Esophagus muscularis mucosa (tissue), 4 donors: ENCODE data around the gene TWIST1. TPM values are rescaled to one million over a fixed set of nuclear protein-coding genes. Genes with fewer than 3 reads are reported as not detected.

Experiments used
- DNase-seq: peaks from one replicate; pipeline ENCODE4 v3.0.0-alpha.2; 2017; ENCODE audit errors: extremely low spot score
- H3K27ac ChIP-seq, 4 donors: fragments of 200-600 bp; sonication (generic); replicated peaks in 1 of 4; 1 replicate in 3 of 4; 2 replicates in 1 of 4; pipeline ENCODE4 v1.5.1; 2016 to 2019; ENCODE audit warnings: mild to moderate bottlenecking in 1 of 4
- H3K27me3 ChIP-seq, 4 donors: fragments of 200-600 bp; sonication (generic); one replicate each; pipeline versions ENCODE4 v1.5.1 to v1.6.0; 2016 to 2019
- H3K36me3 ChIP-seq, 4 donors: fragments of 200-600 bp; sonication (generic); one replicate each; pipeline ENCODE4 v1.5.1; 2016 to 2019
- H3K4me1 ChIP-seq, 4 donors: fragments of 200-600 bp; sonication (generic); one replicate each; pipeline ENCODE4 v1.5.1; 2016 to 2019
- H3K4me3 ChIP-seq, 4 donors: fragments of 200-600 bp; sonication (generic); 1 replicate in 2 of 4; 2 replicates in 2 of 4; pipeline ENCODE4 v1.5.1; 2016 to 2019; ENCODE audit warnings: mild to moderate bottlenecking in 4 of 4, moderate library complexity in 1 of 4
- H3K9me3 ChIP-seq, 4 donors: fragments of 200-600 bp; sonication (generic); 1 replicate in 3 of 4; 2 replicates in 1 of 4; pipeline ENCODE4 v1.5.1; 2016 to 2019
- CTCF ChIP-seq, 3 experiments: fragments of 200-600 bp in 2 of 3; fragments of 450-650 bp in 1 of 3; sonication (generic) in 2 of 3; IDR thresholded peaks; one replicate each; pipeline ENCODE4 v1.5.1; 2017 to 2019; ENCODE audit warnings: antibody characterized with exemption in 3 of 3, mild to moderate bottlenecking in 2 of 3, moderate library complexity in 1 of 3
- EP300 ChIP-seq: sonication (generic); formaldehyde crosslinking; IDR thresholded peaks from one replicate; pipeline ENCODE4 v1.6.1; 2017; ENCODE audit warnings: antibody characterized with exemption
- POLR2A ChIP-seq: fragments of 450-650 bp; IDR thresholded peaks from one replicate; pipeline ENCODE4 v1.6.1; 2017; ENCODE audit warnings: antibody characterized with exemption, moderate library complexity, mild to moderate bottlenecking, low read depth
- POLR2AphosphoS5 ChIP-seq, 2 donors: sonication (generic); formaldehyde crosslinking; IDR thresholded peaks; one replicate each; pipeline ENCODE4 v1.6.1; 2017; ENCODE audit warnings: antibody characterized with exemption in 2 of 2
- WGBS: methylation state at CpG from one replicate; pipeline ENCODE4 v1.1.5; 2018; 5-methylcytosine and 5-hydroxymethylcytosine counted together
- intact Hi-C: fragments of 100-400 bp; cut with DNase I; formaldehyde crosslinking; loops from one replicate; pipeline ENCODE4 v1.15.1; 2023
- total RNA-seq, 4 donors: library from RNA; depleted of rRNA; stranded (reverse); fragments of >200 nt; gene quantifications; one replicate each; pipeline versions ENCODE4 v1.1.0 to v1.2.1, GENCODE V29; 2016

TWIST1 gene
- total RNA-seq, 4 donors from 2014 or later: 15.6 to 18.3 (median 16.1) TPM

- WGBS: 92% methylated on average over 4 of the region's 4 CpGs
- intact Hi-C loops: no loop called here
Observed at GRCh38 chr7:19102884-19103283, 14.6 kb downstream of the TWIST1 start.

GRCh38 chr7:19101909-19102308, 15.5 kb downstream of the TWIST1 start:
- intact Hi-C loops: no loop called here
- H3K36me3 ChIP-seq: no peaks in the 10 kb centered on the region
- 87% methylated on average over 2 of the region's 2 CpGs for WGBS
- peaks cover 4 to 13% (median 11%) of the 10 kb centered on the region in 4 donors for H3K4me1 ChIP-seq
- H3K27me3 ChIP-seq: peaks cover 0 to 19% (median 1%) of the 10 kb centered on the region in 4 donors
- no peak overlapping the region for H3K27ac ChIP-seq
- no peak for TF ChIP-seq POLR2A
- no peak for TF ChIP-seq CTCF (IDR thresholded peaks at IDR 0.05)
- TF ChIP-seq POLR2AphosphoS5 (IDR thresholded peaks at IDR 0.05): no peak
- no peak for TF ChIP-seq EP300
- no peaks in the 10 kb centered on the region for H3K9me3 ChIP-seq
- H3K4me3 ChIP-seq: no peak overlapping the region
- DNase-seq: peak; percentile 24

More at GRCh38 chr7:19102884-19103283, 14.6 kb downstream of the TWIST1 start:
- DNase-seq: peak; percentile 74
- no peaks in the 10 kb centered on the region for H3K9me3 ChIP-seq
- no peaks in the 10 kb centered on the region for H3K36me3 ChIP-seq
- H3K27me3 ChIP-seq: peaks cover 0 to 28% (median 6%) of the 10 kb centered on the region in 4 donors
- peaks cover 13 to 21% (median 20%) of the 10 kb centered on the region in 4 donors for H3K4me1 ChIP-seq
- TF ChIP-seq POLR2A (no peak), EP300 (no peak), CTCF (IDR thresholded peaks at IDR 0.05) (no peak), POLR2AphosphoS5 (IDR thresholded peaks at IDR 0.05) (no peak)
- no peak overlapping the region for H3K27ac ChIP-seq
- no peak overlapping the region for H3K4me3 ChIP-seq

- DNase-seq: no peak
- Histone ChIP-seq H3K36me3 (no peaks in the 10 kb centered on the region), H3K27me3 (peaks cover 0 to 15% (median 0%) of the 10 kb centered on the region in 4 donors), H3K4me1 (peaks cover 0 to 9% (median 7%) of the 10 kb centered on the region in 4 donors), H3K27ac (no peak overlapping the region), H3K9me3 (no peaks in the 10 kb centered on the region), H3K4me3 (no peak overlapping the region)
- WGBS: 97% methylated on average over 1 of the region's 1 CpG
- TF ChIP-seq EP300 (no peak), POLR2A (no peak), CTCF (IDR thresholded peaks at IDR 0.05) (no peak), POLR2AphosphoS5 (IDR thresholded peaks at IDR 0.05) (no peak)
- intact Hi-C loops: no loop called here
Observed at GRCh38 chr7:19101472-19101871, 16.0 kb downstream of the TWIST1 start.

GRCh38 chr7:19099924-19100323, 17.5 kb downstream of the TWIST1 start:
- Histone ChIP-seq H3K36me3 (no peaks in the 10 kb centered on the region), H3K9me3 (no peaks in the 10 kb centered on the region), H3K4me3 (no peak overlapping the region), H3K27me3 (peaks cover 0 to 5% (median 0%) of the 10 kb centered on the region in 4 donors), H3K4me1 (no peaks in the 10 kb centered on the region), H3K27ac (no peak overlapping the region)
- no peak for TF ChIP-seq POLR2AphosphoS5 (IDR thresholded peaks at IDR 0.05)
- TF ChIP-seq POLR2A: no peak
- no peak for TF ChIP-seq EP300
- no peak for TF ChIP-seq CTCF (IDR thresholded peaks at IDR 0.05)
- intact Hi-C loops: no loop called here
- 52% methylated on average over 2 of the region's 2 CpGs for WGBS
- DNase-seq: no peak

- no peaks in the 10 kb centered on the region for H3K9me3 ChIP-seq
- 87% methylated on average over 3 of the region's 3 CpGs for WGBS
- TF ChIP-seq CTCF (IDR thresholded peaks at IDR 0.05) (no peak), POLR2AphosphoS5 (IDR thresholded peaks at IDR 0.05) (no peak), POLR2A (no peak)
- no peak overlapping the region for H3K4me3 ChIP-seq
- no peaks in the 10 kb centered on the region for H3K36me3 ChIP-seq
- H3K27me3 ChIP-seq: peaks cover 0 to 5% (median 0%) of the 10 kb centered on the region in 4 donors
- H3K4me1 ChIP-seq: no peaks in the 10 kb centered on the region
- H3K27ac ChIP-seq: no peak overlapping the region
- no peak for DNase-seq
- intact Hi-C loops: no loop called here
Observed at GRCh38 chr7:19099194-19099593, 18.2 kb downstream of the TWIST1 start.
